ENCODE data around the gene TMPRSS6. TPM values are rescaled to one million over a fixed set of nuclear protein-coding genes. Genes with fewer than 3 reads are reported as not detected.

The TMPRSS6 gene
- total RNA-seq, 1 donor from 2014 or later = 0.31 TPM

DNA sequence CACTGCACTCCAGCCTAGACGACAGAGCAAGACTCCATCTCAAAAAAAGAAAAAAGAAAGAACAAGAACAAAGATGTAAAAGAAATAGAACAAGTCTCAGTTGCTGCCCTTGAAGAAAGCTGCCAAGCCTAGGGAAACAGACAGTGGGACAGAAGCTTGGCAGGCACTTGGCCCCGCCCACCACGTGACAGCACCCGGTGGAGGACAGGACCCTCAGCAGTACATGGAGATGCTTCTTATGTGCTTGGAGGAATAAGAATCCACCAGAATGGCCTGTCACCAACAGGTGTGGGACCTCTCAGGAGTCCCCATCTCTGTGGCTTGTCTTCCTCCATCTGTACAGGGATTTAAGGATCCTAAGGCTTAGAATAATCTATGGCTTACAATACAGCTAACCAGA lies 7.6 kb upstream of the TMPRSS6 start:
- DNase-seq (ENCODE audit: low spot score) = no peak

DNA sequence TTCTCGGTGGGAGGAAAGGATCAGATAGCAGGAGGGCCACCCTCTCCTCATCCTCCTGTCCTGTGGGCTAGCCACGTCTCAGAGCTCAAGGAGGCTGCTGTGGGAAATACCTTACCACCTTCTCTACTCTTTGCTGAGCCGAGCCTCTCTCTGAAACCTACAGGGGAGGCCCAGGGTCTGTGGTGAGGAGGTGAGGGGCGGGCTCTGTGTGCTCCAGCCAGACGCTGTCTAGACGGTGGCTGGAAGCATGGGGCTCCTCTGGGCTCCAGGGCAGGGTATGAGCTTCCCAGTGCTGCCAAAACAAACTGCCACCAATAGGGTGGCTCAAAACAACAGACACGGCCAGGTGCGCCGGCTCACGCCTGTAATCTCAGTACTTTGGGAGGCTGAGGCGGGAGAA lies 5.5 kb upstream of the TMPRSS6 start:
- DNase-seq (ENCODE audit: low spot score) = no peak

GRCh38 chr22:37113757-37114156 lies 4.2 kb upstream of the TMPRSS6 start:
- DNase-seq (ENCODE audit: low spot score) = no peak

GRCh38 chr22:37112084-37112728 lies 2.7 kb upstream of the TMPRSS6 start:
- DNase-seq (ENCODE audit: low spot score) = no peak

DNA sequence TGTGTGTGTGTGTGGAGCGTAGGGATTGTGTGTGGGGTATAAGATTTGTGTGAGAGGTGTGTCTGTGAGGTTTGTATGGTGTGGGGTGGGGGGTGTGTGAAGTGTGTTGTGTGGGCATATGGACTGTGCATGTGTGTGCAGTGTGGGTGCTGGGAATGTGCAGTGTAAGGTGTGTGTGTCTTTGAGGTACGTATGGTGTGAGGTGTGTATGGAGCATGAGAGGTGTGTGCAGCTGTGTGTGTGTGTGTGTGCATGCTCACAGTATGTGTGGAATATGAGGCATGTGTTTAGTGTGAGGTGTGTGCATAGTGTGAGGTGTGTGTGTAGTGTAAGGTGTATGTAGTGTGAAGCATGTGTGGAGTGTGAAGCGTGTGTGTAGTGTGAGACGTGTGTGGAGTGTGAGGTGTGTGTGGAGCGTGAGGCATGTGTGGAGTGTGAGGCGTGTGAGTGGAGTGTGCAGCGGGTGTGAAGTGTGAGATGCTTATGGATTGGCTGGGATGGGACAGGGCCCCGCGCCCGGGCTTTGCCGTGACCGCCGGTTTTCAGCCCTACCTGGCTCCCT lies 1.7 kb upstream of the TMPRSS6 start:
- no peak for DNase-seq (ENCODE audit: low spot score)

DNA sequence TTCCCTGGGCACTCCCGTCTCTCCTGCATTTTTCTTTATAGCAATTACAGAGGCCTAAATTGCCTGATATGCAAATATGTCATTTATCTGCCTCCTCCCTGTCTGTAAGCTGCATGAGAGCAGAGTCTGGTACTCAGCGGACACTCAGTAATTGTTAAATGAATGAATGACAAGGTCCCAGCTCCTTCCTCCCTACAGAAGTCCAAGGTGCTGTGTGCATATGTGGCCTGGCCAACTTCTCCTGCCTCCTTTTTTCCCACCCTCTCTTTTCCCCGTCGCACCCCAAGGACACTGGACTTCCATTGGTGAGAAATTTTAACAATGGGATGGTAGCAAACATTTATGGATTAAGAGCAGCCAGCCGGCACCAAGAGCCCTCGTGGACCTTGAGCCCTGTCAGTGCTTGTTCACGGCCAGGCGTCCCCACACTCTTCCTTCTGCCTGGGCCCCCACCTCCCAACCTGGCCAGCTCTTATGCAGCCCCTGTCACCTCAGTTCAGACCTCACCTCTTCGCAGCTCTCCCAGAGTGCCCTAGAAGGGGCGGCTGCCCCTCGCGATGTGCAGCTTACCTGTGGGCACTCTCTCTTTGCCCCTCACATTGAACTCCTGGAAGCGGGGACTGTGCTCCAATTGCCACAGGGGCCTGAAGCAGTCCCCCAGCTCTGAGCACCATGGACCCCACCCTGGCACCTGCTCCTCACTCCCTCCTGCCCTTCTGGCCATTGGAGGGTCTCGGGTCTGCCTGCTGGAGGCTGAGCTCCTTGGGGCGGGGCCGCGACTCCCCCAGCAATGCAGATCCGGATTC lies 1.5 kb downstream of the TMPRSS6 start:
- no peak for DNase-seq (ENCODE audit: low spot score)

- no peak for DNase-seq (ENCODE audit: low spot score)
These were observed 3.5 kb downstream of the TMPRSS6 start for GRCh38 chr22:37105990-37106389.

GRCh38 chr22:37105154-37105553 lies 4.4 kb downstream of the TMPRSS6 start:
- DNase-seq (ENCODE audit: low spot score) = no peak

DNA sequence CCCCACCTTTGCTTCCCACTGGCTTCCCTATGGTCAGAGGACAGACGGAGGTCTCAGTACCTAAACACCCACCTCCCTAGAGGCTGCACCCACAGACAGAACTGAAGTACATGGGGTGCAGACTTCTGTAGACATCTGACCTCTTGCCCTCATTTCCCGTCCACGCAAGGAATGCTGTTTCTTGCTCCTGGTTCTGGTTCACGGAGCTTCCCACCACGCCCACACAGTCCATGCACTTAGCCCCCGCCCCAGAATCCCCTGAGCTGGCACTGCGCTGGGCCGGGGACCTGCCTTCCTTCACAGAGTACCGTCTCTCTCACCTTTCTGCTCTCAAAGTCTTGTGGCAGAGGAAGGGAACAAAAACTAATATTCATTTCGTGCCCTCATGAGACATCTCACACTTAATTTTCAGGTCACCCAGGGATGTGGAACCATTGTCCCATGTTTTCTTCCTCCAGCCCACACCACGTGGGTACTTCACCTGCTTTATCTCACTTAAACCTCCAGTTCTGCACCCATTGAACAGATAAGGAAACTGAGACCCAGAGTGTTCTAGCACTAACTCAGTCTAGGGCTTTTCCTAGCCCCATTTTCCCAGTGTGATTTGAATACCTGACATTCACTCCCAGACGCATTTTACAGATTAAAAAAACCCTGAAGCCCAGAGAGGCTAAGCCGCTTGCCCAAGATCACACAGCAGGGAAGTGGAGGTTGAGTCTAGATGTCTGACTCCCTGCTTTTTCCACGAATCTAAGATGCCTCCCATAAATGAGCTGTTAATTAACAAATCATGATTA lies 5.7 kb downstream of the TMPRSS6 start:
- DNase-seq (ENCODE audit: low spot score) = no peak

- no peak for DNase-seq (ENCODE audit: low spot score)
These were observed 6.4 kb downstream of the TMPRSS6 start for GRCh38 chr22:37103151-37103550.

- DNase-seq (ENCODE audit: low spot score) = no peak
These were observed 8.0 kb downstream of the TMPRSS6 start for GRCh38 chr22:37101311-37102066.

- DNase-seq (ENCODE audit: low spot score) = no peak
These were observed 8.9 kb downstream of the TMPRSS6 start for GRCh38 chr22:37100589-37101127.

DNA sequence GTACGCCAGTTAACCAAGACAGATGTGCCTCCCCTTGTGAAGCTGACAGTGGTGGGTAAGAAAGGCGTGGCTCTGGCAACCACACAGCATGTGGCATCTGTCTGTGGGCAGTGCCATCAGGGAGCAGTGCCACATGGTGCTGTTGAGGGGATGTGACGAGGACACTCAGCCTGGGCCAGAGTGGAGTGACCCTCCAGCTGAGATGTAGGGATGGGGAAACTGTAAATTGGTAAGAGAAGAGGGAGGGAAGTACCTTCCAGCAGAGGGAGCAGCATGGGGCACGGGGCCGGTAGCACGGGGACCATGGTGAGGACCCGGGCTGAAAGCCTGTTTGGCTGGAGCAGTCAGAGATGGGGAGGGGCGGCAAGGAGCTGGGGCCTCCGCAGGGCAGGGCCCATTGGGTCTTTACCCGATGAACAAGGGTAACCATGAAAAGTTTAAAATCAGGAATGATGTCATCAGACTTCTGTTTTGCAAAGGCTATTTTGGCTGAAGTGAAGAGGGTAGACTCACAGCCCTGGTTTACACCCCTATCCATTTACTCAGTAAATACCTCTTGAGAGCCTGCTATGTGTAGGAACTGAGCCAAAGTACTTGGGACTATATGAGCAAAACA lies 10.4 kb downstream of the TMPRSS6 start:
- DNase-seq (ENCODE audit: low spot score) = no peak

DNA sequence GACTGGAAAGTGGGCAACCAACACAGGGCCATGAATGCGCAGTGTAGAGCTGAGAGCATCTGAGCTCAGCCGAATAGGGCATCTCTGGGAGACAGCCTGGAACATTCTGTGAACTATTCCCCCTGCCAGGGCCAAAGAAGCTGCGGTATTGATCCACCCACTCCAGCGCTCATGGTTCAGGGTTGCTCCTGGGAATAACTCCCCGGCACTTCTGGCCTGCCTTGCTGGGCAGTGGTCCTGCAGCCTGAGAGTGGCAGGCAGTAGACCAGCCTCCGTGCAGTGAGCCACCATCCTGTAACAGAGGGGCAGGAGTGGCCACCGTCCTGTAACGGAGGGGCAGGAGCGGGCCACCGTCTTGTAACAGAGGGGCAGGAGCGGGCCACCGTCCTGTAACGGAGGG lies 12.2 kb downstream of the TMPRSS6 start:
- DNase-seq (ENCODE audit: low spot score) = no peak

GRCh38 chr22:37095113-37095512 lies 14.4 kb downstream of the TMPRSS6 start:
- DNase-seq (ENCODE audit: low spot score) = no peak

- DNase-seq (ENCODE audit: low spot score) = no peak
These were observed 15.3 kb downstream of the TMPRSS6 start for GRCh38 chr22:37094239-37094638.

DNA sequence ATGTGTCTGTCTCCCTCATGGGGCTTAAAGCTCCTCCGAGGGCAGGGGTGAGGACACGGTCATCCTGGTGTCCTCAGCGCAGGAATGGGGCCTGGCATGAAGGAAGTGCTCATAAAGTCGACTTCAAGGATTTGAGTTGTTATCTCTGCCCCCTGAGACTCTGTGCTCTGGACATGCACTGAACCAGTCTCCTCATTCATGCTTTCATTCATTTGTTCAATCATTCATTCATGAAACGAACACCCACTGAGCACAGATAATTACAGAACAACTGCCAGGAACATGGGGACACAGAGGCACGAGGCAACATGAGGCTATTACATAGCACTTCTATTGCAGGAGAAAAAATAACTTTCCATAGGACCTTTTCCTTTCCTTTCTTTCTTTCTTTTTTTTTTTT lies 16.5 kb downstream of the TMPRSS6 start:
- no peak for DNase-seq (ENCODE audit: low spot score)

GRCh38 chr22:37091994-37092393 lies 17.5 kb downstream of the TMPRSS6 start:
- no peak for DNase-seq (ENCODE audit: low spot score)

DNA sequence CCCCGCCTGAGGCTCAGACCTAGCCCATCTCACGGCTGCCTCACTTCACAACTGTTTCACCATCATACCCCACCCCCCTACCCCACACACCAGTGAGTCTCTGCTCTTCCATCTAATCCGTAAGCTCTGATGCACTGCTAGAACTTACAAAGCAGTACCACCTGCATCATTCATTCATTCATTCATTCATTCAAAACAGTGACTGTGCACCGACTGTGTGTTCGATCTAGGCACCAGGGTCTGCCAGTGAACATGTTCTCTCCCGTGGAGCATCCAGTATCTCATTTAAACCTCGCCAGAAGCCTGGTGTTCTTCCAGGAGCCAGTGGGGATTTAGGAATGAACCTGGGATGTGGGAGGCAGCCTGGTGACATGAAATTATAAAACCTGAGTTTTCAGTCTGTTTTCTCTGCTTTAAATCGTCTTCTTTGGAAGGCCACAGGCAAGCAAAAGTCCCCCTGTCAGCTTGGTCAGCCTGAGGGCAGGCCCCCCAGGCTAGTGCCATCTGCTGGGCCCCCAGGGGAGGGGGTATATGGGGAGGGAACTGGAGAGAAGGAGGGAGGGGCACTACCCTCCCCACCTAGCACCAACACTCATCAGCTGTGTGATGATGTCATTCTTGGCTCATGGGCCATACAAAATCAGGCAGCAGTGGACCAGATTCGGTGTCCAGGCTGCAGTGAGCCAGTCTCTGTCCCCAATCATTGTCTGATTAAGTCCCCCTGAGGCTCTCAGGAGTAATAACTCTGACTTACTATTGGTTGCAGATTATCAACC lies 18.4 kb downstream of the TMPRSS6 start:
- DNase-seq (ENCODE audit: low spot score) = no peak

DNA sequence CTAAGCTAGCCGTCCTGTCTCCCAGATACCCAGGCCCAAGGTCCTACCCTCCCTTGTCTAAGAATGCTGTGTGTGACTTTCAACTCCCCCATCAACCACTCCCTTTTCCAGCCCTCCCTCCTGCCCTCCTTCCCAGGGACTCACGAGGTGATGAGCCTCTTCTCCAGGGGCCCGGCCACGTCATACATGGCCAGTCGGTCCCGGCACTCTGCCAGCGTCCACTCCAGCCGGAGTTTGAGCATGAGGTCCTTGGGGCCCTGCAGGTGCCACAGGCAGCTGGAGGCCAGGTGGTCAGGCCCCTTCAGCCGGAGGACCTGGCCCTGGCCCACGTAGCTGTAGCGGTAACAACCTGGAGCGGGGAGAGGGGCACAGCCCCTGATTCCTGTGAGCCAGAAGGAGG lies 20.1 kb downstream of the TMPRSS6 start:
- DNase-seq (ENCODE audit: low spot score) = no peak
